Stimulated activated CD8-positive, alpha-beta memory T cell treated with anti-CD3 and anti-CD28 coated beads, Interleukin-2, amount 100 ng/mL, for 1 hour (primary cell): ENCODE results near the gene CTSH.

Experiments
- DNase-seq, 2 donors: peaks; one replicate each; pipeline ENCODE4 v3.0.0-alpha.2; 2020; ENCODE audit warnings: low read depth in 2 of 2

The CTSH gene, protein sequence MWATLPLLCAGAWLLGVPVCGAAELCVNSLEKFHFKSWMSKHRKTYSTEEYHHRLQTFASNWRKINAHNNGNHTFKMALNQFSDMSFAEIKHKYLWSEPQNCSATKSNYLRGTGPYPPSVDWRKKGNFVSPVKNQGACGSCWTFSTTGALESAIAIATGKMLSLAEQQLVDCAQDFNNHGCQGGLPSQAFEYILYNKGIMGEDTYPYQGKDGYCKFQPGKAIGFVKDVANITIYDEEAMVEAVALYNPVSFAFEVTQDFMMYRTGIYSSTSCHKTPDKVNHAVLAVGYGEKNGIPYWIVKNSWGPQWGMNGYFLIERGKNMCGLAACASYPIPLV

DNA sequence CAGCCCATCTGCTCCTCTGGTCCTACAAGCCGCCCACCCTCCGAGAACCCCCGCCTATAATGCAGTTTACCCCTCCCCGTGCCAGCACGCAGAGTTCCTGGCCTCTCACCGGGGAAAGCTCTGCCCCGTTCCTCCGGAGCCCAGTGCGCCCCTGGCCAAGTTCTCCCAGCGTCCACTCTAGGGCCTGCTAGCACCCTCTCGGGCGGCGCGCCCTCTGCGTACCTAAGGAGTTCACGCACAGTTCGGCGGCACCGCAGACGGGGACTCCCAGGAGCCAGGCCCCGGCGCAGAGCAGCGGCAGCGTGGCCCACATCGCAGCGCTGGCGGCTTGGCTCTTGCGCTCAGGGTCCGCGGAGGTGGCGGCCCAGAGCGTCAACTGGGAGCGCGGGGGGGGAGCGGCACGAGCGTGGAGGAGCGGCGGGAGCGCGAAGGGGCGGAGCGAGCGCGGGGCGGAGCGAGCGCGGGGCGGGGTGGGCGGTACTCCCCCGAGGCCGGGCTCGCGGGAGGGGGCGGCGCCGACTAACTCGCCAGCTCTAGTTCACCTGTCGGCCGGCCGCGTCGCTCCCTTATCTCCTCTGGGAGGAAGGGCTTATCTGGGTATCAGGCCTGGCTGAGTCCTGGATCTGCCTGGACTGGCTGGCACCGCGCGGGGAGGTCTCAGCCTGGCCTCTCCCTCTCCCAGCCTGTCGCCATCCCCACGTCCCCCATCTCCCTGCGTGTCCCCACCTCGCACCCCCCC, at the start of gene CTSH:
CTSH (minus strand) TSS at position 378 of the 739 bp plus-strand sequence; CDS start at position 313, 65 bp downstream.
- peak; percentile 37 to 50 for DNase-seq

DNA sequence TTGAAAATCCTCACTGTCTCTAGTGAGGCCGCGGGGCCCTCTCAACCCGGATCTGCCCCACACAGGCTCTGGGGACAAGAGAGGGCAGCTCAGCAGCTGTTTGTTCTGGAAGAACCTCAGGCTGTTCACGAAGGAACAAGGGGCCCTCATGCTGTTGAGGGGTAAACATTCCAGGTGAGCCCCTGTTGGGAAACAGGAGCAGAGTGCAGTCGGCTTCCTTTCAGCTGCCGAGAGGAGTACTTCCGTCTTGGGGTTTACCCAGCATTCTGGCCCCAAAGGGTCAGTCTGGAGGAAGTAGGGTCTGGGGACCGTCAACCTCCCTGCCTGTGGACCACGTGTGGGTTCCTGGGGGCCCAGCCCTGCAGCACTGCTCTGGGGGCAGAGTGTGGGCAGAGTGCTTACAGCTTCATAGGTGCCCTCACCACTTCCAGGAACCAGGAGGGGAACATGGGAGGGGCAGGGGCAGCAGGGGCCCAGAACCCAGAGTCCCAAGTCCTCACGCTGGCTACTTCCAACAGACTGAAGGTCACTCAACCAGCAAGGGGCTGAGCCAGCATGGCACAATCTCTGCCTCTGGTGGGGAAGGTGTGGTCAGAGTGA, 49.2 kb upstream of the CTSH start:
- DNase-seq = no peak

- DNase-seq = no peak
These were observed 48.5 kb upstream of the CTSH start for GRCh38 chr15:78993257-78993930.

DNA sequence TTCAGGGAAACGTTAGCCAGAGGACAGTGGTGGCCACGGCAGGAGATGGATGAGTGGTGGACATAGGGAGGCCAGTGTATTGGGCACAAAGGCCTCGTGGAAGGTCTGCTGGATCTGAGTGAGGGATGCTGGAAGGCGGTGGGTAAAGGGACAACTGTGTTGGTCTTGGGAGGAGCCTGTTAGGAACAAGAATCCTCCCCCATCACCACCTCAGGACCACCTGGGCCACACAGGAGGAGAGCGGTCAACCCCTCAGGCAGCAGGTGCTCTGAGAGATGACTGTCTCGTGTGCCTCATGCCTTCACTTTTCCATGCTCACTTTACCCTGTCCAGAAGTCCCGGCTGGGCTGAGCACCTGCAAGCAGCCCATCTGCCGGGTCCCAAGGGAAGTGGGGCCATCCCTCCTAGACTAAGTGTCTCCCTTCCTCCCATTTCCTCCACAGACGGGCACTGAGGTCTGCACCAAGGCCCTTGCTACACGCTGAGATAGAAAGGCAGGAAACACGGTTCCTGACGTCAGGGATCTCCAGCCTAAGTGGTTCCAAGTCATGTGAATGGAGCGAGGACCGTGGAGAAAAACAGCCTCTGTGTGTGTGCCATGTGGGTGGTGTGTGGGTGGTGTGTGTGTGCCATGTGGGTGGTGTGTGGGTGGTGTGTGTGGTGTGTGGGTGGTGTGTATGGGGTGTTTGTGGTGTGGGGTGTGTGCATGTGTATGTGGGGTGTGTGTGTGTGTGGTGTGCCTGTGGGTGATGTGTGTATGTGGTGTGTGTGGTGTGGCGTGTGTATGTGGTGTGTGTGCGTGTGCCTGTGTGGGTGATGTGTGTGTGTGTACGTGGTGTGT, 47.8 kb upstream of the CTSH start:
- DNase-seq = no peak

DNA sequence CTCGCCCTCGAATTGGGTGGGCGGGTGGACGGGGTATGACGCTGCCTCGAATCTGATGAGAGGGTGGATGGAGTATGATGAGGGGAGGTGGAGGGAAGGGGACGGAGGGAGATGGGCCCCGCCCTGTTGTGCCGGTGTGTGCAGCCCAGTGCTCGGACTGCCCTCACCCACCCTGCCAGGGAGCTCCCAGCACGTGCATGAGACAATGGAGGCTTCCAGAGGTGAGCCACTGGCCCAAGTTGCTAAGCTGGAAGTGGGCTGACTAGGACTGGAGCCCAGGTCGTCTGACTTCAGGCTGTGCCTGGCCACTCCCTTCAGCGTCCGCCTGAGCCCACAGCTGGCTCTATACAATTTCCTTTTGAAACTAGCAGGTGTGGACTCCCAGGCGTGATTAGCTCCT, 47.0 kb upstream of the CTSH start:
- DNase-seq = no peak

DNA sequence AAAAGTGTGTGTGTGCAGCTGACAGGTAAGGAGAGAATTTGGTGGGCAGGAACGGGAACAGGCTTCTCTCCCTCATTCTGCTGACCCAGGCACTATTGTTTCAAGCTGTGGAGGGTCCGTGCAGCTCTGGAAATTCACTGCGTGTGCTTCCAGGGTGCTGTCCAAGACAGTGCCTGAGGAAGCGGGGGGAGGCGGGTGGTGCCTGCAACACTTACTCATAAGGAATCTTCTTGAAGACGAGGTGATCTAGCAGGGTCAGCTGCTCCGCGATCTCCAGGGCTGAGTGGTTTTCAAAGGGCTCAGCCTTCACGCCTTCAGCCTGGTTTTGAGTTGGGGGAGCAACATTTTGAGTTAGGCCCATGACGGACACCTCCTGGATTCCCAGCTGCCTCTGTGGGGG, 46.6 kb upstream of the CTSH start:
- no peak for DNase-seq

GRCh38 chr15:78990278-78990677, 45.4 kb upstream of the CTSH start:
- DNase-seq = no peak

DNA sequence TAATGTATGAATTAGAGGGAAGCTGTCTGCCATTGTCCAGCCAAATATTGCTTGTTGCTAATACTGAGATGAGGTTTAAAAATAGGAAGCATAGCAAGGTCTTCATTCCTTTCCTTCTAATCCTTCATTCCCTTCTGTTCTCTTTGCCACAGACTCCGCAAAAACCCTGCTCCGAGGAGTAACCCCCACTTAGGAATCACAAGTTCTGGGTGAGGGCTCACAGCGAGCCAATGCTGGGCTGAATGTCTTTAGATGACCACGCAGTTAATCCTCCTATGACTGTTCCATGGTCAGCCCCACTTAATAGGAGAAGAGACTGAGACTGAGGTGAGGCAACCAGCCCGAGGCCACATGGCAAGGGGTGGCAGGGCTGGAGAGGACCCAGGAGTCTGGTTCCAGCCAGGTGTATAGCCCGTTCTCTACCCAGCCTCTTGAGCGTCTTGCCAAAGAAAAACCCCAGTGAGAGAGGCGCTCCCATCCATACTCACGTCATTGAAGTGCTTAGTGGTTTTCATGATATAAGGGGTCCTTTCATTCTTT, 44.9 kb upstream of the CTSH start:
- DNase-seq = no peak

- no peak for DNase-seq
These were observed 43.6 kb upstream of the CTSH start for GRCh38 chr15:78988361-78988911.

GRCh38 chr15:78987556-78988360, 42.9 kb upstream of the CTSH start:
- no peak for DNase-seq

DNA sequence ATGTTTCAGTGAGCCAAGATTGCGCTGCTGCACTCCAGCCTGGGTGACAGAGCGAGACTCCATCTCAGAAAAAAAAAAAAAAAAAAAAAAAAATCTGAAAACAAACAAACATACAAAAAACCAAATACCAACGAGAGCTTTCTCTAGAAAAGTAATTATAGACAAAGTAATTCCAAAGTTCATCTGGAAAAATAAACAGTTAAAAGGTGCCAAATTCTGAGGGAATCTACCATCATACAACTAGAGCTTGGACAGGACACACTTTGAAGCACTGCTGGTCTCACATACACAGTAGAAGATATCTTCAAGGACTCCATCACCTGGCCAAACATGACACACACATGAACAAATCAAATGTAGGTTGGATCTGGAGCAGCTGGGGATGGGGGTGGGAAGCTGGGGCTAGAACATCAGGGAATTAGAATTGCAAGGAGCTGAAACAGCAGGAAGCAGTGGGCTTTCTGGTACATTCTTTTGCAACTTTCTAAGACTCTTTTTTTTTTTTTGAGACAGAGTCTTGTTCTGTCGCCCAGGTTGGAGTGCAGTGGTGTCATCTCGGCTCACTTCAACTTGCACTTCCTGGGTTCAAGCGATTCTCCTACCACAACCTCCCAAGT, 41.1 kb upstream of the CTSH start:
- no peak for DNase-seq

- DNase-seq = no peak
These were observed 39.2 kb upstream of the CTSH start for GRCh38 chr15:78984041-78984440.

- DNase-seq = no peak
These were observed 38.5 kb upstream of the CTSH start for GRCh38 chr15:78983146-78983918.

DNA sequence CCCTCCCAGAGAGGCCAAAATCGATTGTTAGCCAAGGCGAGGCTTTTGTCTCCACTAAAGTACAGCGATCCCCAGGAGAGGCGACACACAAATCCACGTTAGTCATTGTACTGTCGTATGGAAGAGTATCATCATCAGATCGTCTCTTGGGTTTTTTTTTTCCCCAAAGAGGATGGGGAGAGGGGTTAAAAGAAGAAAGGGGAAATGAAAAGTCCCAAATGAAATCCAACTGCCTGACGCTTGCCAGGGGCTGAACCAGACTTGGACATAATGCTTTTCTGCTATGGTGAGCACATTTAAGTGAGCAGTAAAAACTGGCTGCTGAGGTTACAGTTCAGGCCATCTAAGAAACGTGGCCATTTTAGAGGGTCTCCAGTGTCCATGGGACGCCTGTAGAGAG, 37.9 kb upstream of the CTSH start:
- DNase-seq = no peak

- no peak for DNase-seq
These were observed 36.9 kb upstream of the CTSH start for GRCh38 chr15:78981532-78982313.

- DNase-seq = no peak
These were observed 34.8 kb upstream of the CTSH start for GRCh38 chr15:78979456-78980320.

DNA sequence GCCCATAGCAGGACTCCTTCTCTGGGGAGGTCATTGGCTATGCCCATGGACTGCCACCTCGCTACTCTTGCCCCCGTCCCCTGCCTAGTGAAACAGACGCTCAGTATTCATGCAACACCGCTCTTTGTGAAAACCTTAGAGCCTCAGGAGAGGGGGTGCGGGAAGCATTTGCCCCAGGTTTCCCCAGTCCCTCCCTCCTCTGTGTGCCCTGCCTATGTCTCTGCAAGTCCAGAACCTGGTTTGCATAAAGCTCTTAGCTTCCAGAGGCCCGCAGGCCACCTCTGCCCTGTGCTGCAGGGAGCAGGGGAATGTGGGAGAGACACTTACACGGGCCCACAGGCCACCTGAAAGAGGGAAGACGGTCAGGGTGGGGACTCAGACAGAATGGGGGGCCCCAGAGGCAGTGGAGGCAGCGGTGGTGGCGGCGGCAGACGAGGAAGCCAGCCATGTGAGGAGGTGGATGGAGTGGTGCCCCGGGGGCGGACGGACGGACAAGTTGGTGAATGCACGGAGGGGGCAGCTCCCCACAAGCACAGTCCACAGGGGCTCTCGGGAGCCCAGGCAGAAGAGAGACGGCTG, 33.8 kb upstream of the CTSH start:
- no peak for DNase-seq
